Measurements from ENCODE around the gene KAZN. TPM values are rescaled to one million over a fixed set of nuclear protein-coding genes. Genes with fewer than 3 reads are reported as not detected.

KAZN gene
- total RNA-seq (2021; fragmentation: NEBNext Ultra II Directional; extraction: Animal tissue kit (Norgen Biotek cat#: 25700)): 10 to 100 TPM; 13.1 to 22.3 (median 20.7) TPM
- long read RNA-seq, partial matches to known transcripts: 0 of 7 reads
- long read RNA-seq, other reads (novel, unspliced or antisense): 4 of 7 reads

DNA sequence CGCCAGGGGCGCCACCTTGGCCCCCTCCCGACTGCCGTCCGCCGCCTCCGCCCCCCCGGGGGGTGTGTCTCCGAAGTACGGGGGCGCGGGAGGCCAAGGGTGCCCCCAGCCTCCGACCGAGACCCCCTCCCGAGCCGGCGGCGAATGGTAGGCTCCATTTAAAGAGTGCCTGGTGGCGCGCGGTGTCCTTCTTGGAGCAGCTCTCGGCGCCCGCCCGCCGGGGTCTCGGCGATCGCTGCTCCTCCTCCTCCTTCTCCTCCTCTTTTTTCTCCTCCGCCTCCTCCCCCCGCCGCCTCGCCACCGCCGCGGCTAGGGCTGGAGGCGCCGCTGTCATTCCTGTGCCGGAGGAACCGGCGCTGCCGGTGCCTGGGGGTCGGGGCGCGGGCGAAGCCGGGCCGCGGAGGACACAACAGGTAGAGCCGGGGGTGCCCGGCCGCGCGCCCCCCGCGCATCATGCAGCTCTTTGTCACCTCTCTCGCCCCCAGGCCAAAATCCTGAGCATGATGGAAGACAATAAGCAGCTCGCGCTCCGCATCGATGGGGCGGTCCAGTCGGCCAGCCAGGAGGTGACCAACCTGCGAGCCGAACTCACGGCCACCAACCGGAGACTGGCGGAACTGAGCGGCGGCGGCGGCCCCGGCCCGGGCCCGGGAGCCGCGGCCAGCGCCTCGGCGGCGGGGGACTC lies at the start of gene KAZN:
TSS of gene KAZN (plus strand) at position 188 of the 685 bp plus-strand sequence.
- TF ChIP-seq, protein P1, sequence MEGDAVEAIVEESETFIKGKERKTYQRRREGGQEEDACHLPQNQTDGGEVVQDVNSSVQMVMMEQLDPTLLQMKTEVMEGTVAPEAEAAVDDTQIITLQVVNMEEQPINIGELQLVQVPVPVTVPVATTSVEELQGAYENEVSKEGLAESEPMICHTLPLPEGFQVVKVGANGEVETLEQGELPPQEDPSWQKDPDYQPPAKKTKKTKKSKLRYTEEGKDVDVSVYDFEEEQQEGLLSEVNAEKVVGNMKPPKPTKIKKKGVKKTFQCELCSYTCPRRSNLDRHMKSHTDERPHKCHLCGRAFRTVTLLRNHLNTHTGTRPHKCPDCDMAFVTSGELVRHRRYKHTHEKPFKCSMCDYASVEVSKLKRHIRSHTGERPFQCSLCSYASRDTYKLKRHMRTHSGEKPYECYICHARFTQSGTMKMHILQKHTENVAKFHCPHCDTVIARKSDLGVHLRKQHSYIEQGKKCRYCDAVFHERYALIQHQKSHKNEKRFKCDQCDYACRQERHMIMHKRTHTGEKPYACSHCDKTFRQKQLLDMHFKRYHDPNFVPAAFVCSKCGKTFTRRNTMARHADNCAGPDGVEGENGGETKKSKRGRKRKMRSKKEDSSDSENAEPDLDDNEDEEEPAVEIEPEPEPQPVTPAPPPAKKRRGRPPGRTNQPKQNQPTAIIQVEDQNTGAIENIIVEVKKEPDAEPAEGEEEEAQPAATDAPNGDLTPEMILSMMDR (IDR thresholded peaks at IDR 0.05): no peak
- DNase-seq: no peak
- Mint-ChIP-seq H3K9me3 (peaks cover 15% of the 10 kb centered on the region), H3K27ac (no peak within 1 kb of the TSS), H3K27me3 (ENCODE audit: insufficient read depth) (no peaks in the 10 kb centered on the region; the same call in 1 of the 2 replicates), H3K4me3 (no peak within 1 kb of the TSS), H3K4me1 (ENCODE audit: low read depth) (no peaks in the 10 kb centered on the region), H3K36me3 (ENCODE audit: low read depth) (no peaks in the 10 kb centered on the region)

DNA sequence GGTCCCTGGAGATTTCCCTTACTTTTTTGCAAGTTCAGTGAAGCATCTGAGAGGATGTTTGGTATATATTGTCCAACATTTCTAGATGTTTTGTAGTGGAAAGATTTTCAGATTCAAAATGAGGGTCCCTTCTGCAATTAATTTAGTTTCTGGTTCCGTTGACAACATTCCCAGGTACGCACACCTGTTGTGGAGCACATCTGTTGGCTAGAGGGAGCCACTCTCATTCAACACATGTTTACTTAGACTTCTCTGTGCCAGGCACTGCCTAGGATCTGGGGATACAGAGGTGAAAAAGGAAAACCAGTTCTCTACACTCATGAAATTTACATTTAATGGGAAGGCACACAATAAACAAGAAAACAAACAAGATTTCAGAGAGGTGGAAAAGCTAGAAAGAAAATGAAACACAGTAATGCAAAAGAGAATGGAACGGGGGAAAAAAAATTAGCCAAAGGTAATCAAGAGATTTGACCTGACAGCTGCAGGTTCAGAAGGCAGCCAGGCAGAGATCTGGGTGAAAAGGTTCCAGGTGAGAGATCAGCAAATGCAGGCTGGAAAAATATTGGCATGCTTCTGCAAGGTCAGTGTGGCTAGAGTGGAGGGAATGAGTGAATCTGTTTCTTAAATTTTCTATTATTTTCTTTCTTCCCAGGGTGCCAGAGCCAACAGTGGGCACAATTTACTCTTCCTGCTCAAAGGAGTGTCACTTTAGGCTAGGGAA lies 48.4 kb upstream of the KAZN start:
- no peaks in the 10 kb centered on the region for H3K36me3 Mint-ChIP-seq (ENCODE audit: low read depth)
- DNase-seq: no peak
- no peak overlapping the region for H3K4me3 Mint-ChIP-seq

DNA sequence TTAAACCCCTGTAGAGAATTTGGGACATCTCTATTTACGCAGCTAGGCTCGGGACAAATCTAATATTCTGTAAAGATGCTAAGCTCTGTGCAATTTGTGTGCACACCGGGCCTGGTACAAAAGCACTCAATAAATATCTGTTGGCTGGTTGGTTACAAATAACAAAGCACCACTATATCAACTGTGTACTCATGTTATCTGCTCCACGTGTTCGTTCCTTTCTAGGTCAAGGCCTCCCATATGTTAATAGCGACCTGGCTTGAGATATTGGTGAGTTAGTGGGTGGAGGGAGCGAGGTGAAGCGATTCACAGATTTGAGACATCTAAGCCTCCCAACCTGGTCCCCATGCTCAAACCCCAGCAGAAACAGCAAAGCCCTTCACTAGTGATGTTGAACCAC lies 47.1 kb upstream of the KAZN start:
- Mint-ChIP-seq H3K27me3 (ENCODE audit: insufficient read depth) (no peaks in the 10 kb centered on the region; the same call in 1 of the 2 replicates), H3K27ac (no peak overlapping the region), H3K4me1 (ENCODE audit: low read depth) (no peaks in the 10 kb centered on the region), H3K9me3 (peaks cover 41% of the 10 kb centered on the region), H3K4me3 (no peak overlapping the region), H3K36me3 (ENCODE audit: low read depth) (no peaks in the 10 kb centered on the region)
- TF ChIP-seq, protein P1 (IDR thresholded peaks at IDR 0.05): no peak
- no peak for DNase-seq

More for the DNA sequence above, 48.4 kb upstream of the KAZN start:
- Mint-ChIP-seq H3K27ac (no peak overlapping the region), H3K4me1 (ENCODE audit: low read depth) (no peaks in the 10 kb centered on the region), H3K27me3 (ENCODE audit: insufficient read depth) (no peaks in the 10 kb centered on the region; the same call in none of the 2 replicates), H3K9me3 (peaks cover 48% of the 10 kb centered on the region)
- TF ChIP-seq, protein P1 (IDR thresholded peaks at IDR 0.05): no peak

DNA sequence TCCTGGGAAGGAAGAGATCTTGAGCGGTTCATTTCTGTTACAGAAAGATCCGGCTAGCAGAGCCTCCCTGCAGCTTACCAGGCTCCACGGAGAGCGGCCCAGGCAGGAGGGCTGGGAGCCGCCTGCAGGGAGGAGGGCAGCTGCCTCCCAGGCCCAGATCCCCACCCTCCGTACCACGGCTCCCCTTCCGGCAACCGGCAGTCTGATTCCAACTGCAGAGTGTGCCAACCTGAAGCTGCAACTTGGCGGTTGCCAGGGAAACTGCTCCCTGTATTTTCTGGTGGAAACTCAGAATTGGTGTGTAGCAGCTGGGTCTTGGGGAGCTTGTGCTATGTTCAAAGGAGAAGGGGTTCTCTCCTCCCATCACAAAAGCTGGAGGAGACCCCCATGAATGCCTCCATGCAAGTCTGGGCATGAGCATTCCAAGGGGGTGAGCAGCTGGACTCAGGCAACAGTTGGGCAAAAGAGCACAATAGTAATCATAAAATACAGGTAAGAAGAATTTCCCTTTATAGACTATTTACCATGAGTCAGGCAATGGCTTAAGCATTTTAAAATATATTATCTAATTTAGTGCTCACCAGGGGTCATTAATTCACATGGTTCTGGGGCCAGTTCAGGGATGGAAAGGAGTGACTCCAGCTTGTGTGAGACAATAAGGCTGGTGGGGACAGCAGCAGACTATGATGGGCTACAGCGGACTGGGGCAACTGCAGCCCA lies 46.1 kb upstream of the KAZN start:
- H3K9me3 Mint-ChIP-seq: peaks cover 51% of the 10 kb centered on the region
- no peak overlapping the region for H3K27ac Mint-ChIP-seq
- no peak for DNase-seq
- no peaks in the 10 kb centered on the region; the same call in 1 of the 2 replicates for H3K27me3 Mint-ChIP-seq (ENCODE audit: insufficient read depth)
- TF ChIP-seq, protein P1 (IDR thresholded peaks at IDR 0.05): no peak
- H3K4me3 Mint-ChIP-seq: no peak overlapping the region
- H3K4me1 Mint-ChIP-seq (ENCODE audit: low read depth): no peaks in the 10 kb centered on the region
- no peaks in the 10 kb centered on the region for H3K36me3 Mint-ChIP-seq (ENCODE audit: low read depth)

DNA sequence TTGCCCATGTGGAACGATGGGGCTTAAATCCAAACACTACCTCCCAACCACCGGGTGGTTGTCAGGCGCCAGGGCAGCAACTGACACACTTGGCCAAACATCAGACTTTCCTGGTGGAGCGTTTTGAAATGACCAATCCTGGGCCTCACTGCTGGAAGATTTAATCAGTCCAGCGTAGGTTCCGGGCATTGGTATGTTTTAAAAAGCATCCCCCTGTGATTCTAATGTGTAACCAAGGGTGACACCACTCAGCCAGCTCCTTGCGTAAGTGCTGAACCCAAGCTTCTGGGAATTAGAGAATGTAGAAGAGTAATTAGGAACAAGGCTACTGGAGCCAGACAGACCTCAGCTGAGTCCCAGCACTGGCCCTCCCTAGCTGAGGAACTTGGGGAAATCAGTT lies 44.8 kb upstream of the KAZN start:
- Mint-ChIP-seq H3K36me3 (ENCODE audit: low read depth) (no peaks in the 10 kb centered on the region), H3K4me1 (ENCODE audit: low read depth) (no peaks in the 10 kb centered on the region), H3K27ac (no peak overlapping the region), H3K4me3 (no peak overlapping the region), H3K9me3 (peaks cover 57% of the 10 kb centered on the region), H3K27me3 (ENCODE audit: insufficient read depth) (no peaks in the 10 kb centered on the region; the same call in 1 of the 2 replicates)
- TF ChIP-seq, protein P1 (IDR thresholded peaks at IDR 0.05): no peak
- DNase-seq: no peak

Data from HFFc6 (cell line).